Ectodermal cell (in vitro differentiated cells): ENCODE results near the gene SF3B6.
"Not testable (repeated sequence)": the region's sequence is repeated elsewhere in the genome, so short reads cannot be mapped to it uniquely, and the experiment has no call there.

Source experiments
- H3K27ac ChIP-seq: 2 replicates; pipeline ENCODE4 v1.7.0; 2013; ENCODE audit warnings: mild to moderate bottlenecking, low read depth, low read length; ENCODE audit not compliant: insufficient read depth, poor library complexity, severe bottlenecking
- H3K27me3 ChIP-seq: 2 replicates; pipeline ENCODE4 v1.7.0; 2013; ENCODE audit warnings: mild to moderate bottlenecking, low read length; ENCODE audit not compliant: insufficient read depth, control insufficient read depth, poor library complexity, severe bottlenecking
- H3K36me3 ChIP-seq: one replicate; pipeline ENCODE4 v1.7.0; 2013; ENCODE audit warnings: low read length; ENCODE audit not compliant: control insufficient read depth, insufficient read depth
- H3K4me1 ChIP-seq: one replicate; pipeline ENCODE4 v1.7.0; 2013; ENCODE audit warnings: low read length; ENCODE audit not compliant: control insufficient read depth, insufficient read depth
- H3K4me3 ChIP-seq: 2 replicates; pipeline ENCODE4 v1.7.0; 2013; ENCODE audit warnings: low read depth, low read length, control low read depth; ENCODE audit not compliant: insufficient read depth
- H3K9me3 ChIP-seq: 2 replicates; pipeline ENCODE4 v1.7.0; 2013; ENCODE audit warnings: mild to moderate bottlenecking, low read length, moderate library complexity; ENCODE audit not compliant: control insufficient read depth
- WGBS, 2 experiments: methylation state at CpG; one replicate each; pipeline ENCODE4 v1.1.7; 2013; ENCODE audit warnings: missing lambda C conversion rate in 2 of 2; 5-methylcytosine and 5-hydroxymethylcytosine counted together

Gene SF3B6

GRCh38 chr2:24095171-24095677 lies 19.1 kb upstream of the SF3B6 start:
- H3K4me1 ChIP-seq, H3K27ac ChIP-seq, H3K36me3 ChIP-seq, H3K4me3 ChIP-seq, H3K9me3 ChIP-seq, H3K27me3 ChIP-seq: not testable (repeated sequence)
- 59 to 61% methylated on average over 17 of the region's 17 CpGs for WGBS, 2 experiments

- 89 to 93% methylated on average over 5 of the region's 5 CpGs for WGBS, 2 experiments
- H3K27ac ChIP-seq, H3K4me3 ChIP-seq, H3K36me3 ChIP-seq, H3K4me1 ChIP-seq, H3K27me3 ChIP-seq, H3K9me3 ChIP-seq: not testable (repeated sequence)
These were observed 17.1 kb upstream of the SF3B6 start for GRCh38 chr2:24093270-24093669.

GRCh38 chr2:24088821-24089359 lies 12.8 kb upstream of the SF3B6 start:
- Histone ChIP-seq H3K27ac (no peak overlapping the region), H3K4me1 (peaks cover 4% of the 10 kb centered on the region), H3K36me3 (no peaks in the 10 kb centered on the region), H3K4me3 (no peak overlapping the region), H3K9me3 (no peaks in the 10 kb centered on the region), H3K27me3 (no peaks in the 10 kb centered on the region)
- WGBS, 2 experiments = 91 to 95% methylated on average over 2 of the region's 2 CpGs

GRCh38 chr2:24087032-24087431 lies 10.9 kb upstream of the SF3B6 start:
- WGBS, 2 experiments = 88 to 91% methylated on average over 2 of the region's 3 CpGs
- H3K36me3 ChIP-seq = peaks cover 7% of the 10 kb centered on the region
- no peak overlapping the region for H3K4me3 ChIP-seq
- no peak overlapping the region for H3K27ac ChIP-seq
- H3K27me3 ChIP-seq = no peaks in the 10 kb centered on the region
- peaks cover 14% of the 10 kb centered on the region for H3K4me1 ChIP-seq
- H3K9me3 ChIP-seq = no peaks in the 10 kb centered on the region

GRCh38 chr2:24086241-24086640 lies 10.1 kb upstream of the SF3B6 start:
- H3K4me3 ChIP-seq = no peak overlapping the region
- H3K27me3 ChIP-seq = no peaks in the 10 kb centered on the region
- 80% methylated on average over 1 of the region's 1 CpG; no CpG with 5 or more reads in 1 of the 2 experiments for WGBS, 2 experiments
- no peaks in the 10 kb centered on the region for H3K9me3 ChIP-seq
- no peak overlapping the region for H3K27ac ChIP-seq
- peaks cover 14% of the 10 kb centered on the region for H3K4me1 ChIP-seq
- H3K36me3 ChIP-seq = peaks cover 8% of the 10 kb centered on the region

- 53 to 55% methylated on average over 11 of the region's 11 CpGs for WGBS, 2 experiments
- H3K27ac ChIP-seq = peak overlapping the region; percentile 100
- no peaks in the 10 kb centered on the region for H3K9me3 ChIP-seq
- H3K27me3 ChIP-seq = no peaks in the 10 kb centered on the region
- H3K36me3 ChIP-seq = peaks cover 15% of the 10 kb centered on the region
- peaks cover 14% of the 10 kb centered on the region for H3K4me1 ChIP-seq
- peak overlapping the region; percentile 52 for H3K4me3 ChIP-seq
These were observed 9.0 kb upstream of the SF3B6 start for GRCh38 chr2:24085200-24085489.

GRCh38 chr2:24084386-24085199 lies 8.5 kb upstream of the SF3B6 start, which contains the start of gene TP53I3:
TSS of gene TP53I3 (minus strand) at chr2:24084834. CDS start at chr2:24084326, 508 bp downstream.
- H3K36me3 ChIP-seq = peaks cover 15% of the 10 kb centered on the region
- H3K27me3 ChIP-seq = no peaks in the 10 kb centered on the region
- H3K27ac ChIP-seq = peak within 1 kb of the TSS; percentile 100
- H3K9me3 ChIP-seq = no peaks in the 10 kb centered on the region
- H3K4me3 ChIP-seq = peak within 1 kb of the TSS; percentile 52
- 1 to 2% methylated on average over 44 of the region's 44 CpGs for whole genome bisulfite sequencing, 2 experiments
- peaks cover 14% of the 10 kb centered on the region for H3K4me1 ChIP-seq

GRCh38 chr2:24083567-24084385 lies 7.7 kb upstream of the SF3B6 start:
- Histone ChIP-seq H3K27ac (peak overlapping the region; percentile 100), H3K9me3 (no peaks in the 10 kb centered on the region), H3K4me1 (peaks cover 14% of the 10 kb centered on the region), H3K27me3 (no peaks in the 10 kb centered on the region), H3K36me3 (peaks cover 15% of the 10 kb centered on the region), H3K4me3 (peak overlapping the region; percentile 52)
- 6% methylated on average over 30 of the region's 30 CpGs for WGBS, 2 experiments

GRCh38 chr2:24082787-24083566 lies 6.9 kb upstream of the SF3B6 start:
- Histone ChIP-seq H3K27ac (peak overlapping the region; percentile 100), H3K4me1 (peaks cover 14% of the 10 kb centered on the region), H3K36me3 (peaks cover 15% of the 10 kb centered on the region), H3K4me3 (peak overlapping the region; percentile 52), H3K9me3 (no peaks in the 10 kb centered on the region), H3K27me3 (no peaks in the 10 kb centered on the region)
- 86 to 89% methylated on average over 8 of the region's 8 CpGs for WGBS, 2 experiments
